GM04504 (cell line): ENCODE measurements around the gene SPDYE16.
"Not testable (repeated sequence)": the region's sequence is repeated elsewhere in the genome, so short reads cannot be mapped to it uniquely, and the experiment has no call there.

Experiments
- DNase-seq: peaks from one replicate; pipeline ENCODE4 v3.0.0-alpha.2; 2012; ENCODE audit warnings: low read depth

The SPDYE16 gene

DNA sequence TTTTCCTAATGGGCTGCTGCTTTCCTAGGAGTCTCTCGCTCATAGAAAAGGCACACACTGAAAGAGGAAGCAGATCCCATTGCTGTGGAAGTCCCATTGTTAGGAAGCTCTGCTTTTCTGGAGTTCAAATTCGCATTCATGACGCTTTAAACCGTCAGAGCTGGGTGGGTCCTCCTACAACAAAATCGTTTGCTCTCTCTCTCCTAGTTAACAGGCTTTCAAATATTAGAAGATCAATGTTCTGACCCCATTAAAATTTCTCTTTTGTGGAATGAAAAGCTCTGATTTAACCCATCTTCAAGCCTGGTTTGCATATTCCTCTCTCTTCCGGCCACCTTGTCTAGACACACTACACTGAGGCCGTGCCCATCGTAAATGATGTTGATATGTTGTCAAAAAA, at the start of gene SPDYE16:
SPDYE16 (minus strand) TSS at position 101 of the 400 bp plus-strand sequence. CDS start 1,838 bp downstream, outside the sequence.
- DNase-seq = not testable (repeated sequence)

DNA sequence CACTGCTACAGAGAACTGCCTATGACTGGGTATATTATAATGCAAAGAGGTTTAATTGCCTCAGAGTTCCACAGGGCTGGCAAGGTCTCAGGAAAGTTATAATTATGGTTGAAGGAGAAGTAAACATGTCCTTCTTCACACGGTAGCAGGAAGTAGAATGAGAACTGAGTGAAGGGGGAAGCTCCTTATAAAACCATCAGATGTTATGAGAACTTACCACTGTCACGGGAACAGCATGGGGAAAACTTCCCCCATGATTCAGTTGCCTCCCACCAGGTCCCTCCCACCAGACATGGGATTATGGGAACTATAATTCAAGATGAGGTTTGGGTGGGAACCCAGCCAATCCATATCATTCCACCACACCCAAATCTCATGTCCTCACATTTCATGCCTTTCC, 49.6 kb upstream of the SPDYE16 start:
- DNase-seq = not testable (repeated sequence)

DNA sequence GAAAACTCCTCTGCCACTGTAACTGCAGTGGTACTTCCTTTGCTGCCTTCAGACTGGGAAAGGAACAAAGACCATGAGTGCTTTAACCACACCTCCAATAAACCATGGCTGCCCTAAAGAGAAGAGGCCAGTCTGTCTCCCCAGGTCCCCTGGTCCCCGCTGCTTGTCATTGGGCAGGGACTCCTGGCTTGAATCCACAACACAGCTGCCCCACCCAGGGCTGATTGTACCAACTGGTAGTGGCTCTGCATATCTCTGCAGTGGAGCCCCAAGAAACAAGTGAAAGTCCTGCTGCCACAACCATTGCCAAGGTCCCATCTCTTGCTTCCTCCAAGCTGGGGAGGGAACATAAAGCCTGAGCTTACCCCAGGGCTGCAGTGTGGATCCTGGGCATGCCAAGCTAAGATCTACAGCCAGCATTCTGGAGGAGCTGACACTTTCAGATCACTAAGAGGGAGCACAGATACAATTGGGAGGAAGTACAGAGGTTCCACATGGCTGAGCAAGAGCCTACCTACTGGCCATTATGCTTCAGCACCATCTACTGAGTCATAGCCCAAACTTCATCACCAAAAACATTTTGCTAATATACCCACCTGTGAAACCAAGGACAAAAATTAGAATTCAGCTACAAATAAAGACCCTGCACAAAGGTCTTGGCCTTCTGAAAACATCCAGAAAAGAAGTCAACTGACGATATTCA, 48.7 kb upstream of the SPDYE16 start:
- not testable (repeated sequence) for DNase-seq

- not testable (repeated sequence) for DNase-seq
Measured at GRCh38 chr7:76591033-76591432, 47.9 kb upstream of the SPDYE16 start.

DNA sequence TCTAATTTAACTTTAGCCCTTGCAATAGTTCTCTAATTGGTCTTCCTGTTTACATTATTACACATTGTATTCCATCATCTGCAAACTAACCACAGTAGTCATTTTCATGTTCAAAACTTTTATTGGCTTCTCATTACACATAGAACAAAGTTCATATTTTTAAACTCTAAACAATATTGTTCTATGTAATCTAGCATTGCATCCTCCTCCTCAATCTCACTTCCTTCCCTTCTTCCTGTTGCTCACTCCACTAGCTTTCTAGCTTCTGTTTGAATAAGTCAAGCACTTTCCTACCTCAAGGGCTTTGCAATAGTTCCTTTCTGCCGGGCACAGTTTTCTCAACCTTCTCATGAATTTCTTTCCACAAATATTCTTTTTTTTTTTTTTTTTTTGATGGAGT, 45.5 kb upstream of the SPDYE16 start:
- not testable (repeated sequence) for DNase-seq

DNA sequence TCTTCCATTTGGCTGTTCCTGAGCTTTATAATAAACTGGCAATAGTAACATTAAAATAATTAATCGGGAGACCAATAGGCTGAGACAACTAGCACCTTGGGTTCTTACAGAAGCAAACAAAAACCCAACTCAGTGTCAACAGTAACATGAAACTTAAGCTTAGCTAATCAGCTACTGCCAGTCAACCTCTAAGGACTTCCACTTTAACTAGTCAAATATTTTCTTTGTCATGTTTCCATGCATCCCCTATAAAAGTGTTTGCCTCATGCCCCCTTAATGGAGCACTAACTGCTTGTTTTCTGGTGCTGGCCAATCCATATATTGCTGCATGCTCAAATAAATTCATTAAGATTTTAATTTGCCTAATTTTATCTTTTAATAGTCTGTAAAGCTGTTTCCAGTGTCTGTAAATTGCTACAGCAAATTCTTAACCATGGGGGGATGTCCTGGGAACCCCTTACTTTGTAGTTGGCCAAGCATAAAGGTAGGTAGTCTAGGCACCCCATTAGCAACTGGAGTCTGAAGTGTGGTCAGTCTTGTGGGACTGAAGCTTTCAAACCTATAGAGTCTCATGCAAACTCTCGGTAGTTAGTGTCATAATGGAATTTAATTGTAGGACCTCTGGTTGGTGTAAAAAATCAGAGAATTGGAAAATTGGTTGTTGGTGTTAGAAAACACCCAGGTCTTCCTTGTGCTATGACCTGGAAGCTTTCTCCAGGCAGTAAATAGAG, 43.7 kb upstream of the SPDYE16 start:
- DNase-seq = not testable (repeated sequence)

GRCh38 chr7:76583636-76584281, 40.7 kb upstream of the SPDYE16 start:
- DNase-seq = peak; percentile 46

DNA sequence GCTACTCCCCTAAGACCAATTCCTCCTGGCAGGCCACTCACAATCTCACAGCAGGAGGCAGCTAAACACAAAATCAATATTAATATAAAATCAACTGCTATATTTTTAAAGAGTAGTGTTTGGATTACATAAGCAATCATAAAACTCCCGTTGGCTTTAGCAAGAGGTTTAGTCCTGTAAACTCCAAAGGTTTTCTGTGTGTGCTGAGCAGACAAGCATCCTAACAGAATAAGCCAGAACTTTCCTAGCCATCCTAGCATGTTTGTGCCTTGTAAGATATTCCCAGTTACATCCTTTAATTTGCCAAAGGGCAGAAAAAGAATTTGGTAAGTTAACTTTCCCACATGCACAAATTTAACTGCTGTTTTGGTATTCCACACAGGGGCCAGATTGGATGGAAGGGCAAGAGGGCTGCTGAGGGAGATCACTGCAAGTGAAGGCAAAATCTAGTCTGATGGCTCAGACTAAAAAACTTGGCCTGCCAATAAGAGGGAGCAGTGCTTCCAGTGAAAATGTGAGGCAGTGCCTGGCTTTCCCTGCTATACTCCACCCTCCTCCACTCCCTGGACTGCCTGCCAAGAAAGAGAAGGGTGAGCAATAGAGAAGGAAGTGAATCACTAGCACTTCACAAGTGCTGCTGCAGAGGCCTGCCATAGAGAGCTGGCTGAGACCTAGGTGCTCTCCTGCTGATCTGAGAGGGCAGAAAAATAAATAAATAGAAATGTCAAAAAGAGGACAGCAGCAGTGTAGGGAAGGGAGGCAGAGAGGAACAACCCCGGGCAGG, 39.9 kb upstream of the SPDYE16 start:
- peak; percentile 77 for DNase-seq

DNA sequence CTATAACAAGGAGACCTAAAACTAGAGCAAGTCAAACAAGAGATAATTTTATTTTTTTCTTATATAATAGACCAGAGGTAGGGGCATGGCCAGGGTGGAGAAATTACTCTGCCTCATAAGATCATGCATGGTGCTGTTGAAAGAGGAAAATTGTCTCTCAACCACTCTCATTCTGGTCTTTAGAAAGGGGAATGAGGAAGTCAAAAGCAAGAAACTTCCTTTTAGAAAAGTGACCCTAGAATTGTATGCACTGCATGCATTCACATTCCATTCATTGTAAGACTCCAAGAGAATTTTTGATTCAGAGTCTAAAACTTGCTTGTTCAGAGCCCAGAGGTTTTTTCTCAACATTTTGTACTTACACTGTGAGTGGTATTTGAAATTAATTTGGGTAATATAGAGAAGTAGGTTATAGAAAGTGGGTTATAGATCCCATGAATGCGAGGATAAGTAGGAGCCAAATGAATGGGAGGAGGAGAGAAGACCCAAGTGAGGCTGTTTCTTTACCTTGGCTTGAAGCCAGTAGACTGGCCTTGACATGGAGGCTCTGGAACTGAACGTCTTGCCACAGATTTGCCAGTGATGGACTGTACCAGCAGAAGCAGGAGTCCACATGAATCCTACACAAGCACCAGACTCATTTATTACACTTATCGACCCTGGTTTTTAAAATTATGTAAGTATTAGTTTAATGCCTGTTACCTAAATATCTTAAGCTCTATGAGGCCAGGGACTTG, 33.0 kb upstream of the SPDYE16 start:
- not testable (repeated sequence) for DNase-seq

- not testable (repeated sequence) for DNase-seq
Measured at GRCh38 chr7:76575431-76575830, 32.3 kb upstream of the SPDYE16 start.

GRCh38 chr7:76572296-76572695, 29.2 kb upstream of the SPDYE16 start:
- not testable (repeated sequence) for DNase-seq

- DNase-seq = peak; percentile 35
Measured at GRCh38 chr7:76570324-76570775, 27.3 kb upstream of the SPDYE16 start.

GRCh38 chr7:76568742-76569141, 25.6 kb upstream of the SPDYE16 start:
- not testable (repeated sequence) for DNase-seq

DNA sequence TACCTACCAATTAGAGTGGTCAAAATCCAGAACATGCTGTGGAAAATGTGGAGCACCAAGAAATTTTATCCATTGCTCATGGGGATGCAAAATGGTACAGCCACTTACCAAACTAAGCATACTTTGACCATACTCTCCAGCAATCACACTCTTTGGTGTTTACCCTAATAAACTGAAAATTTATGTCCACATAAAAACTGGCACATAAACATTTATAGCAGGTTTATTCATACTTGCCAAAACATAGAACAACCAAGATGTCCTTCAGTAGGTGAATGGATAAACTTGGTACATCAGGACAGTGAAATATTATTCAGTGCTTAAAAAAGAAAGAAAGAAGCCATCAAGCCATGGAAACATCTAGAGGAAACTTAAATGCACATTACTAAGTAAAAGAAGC, 24.7 kb upstream of the SPDYE16 start:
- not testable (repeated sequence) for DNase-seq

DNA sequence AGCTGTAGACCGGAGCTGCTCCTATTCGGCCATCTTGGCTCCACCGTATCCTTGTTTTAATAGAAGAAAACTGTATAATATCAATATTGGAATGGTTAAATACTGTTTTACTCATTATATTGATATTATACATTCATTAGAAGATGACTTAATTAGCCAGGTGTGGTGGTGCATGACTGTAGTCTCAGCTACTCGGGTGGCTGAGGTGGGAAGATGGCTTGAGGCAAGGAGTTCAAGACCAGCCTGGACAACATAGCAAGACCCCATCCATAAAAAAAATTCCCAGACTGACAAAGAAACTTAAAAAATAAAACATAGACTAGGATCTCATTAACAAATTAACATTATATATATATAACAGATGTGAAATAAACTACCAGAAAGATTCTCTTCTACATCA, 24.2 kb upstream of the SPDYE16 start:
- not testable (repeated sequence) for DNase-seq

DNA sequence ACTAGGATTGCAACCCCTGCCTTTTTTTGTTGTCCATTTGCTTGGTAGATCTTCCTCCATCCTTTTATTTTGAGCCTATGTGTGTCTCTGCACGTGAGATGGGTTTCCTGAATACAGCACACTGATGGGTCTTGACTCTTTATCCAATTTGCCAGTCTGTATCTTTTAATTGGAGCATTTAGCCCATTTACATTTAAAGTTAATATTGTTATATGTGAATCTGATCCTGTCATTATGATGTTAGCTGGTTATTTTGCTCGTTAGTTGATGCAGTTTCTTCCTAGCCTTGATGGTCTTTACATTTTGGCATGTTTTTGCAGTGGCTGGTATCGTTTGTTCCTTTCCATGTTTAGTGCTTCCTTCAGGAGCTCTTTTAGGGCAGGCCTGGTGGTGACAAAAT, 21.9 kb upstream of the SPDYE16 start:
- not testable (repeated sequence) for DNase-seq

DNA sequence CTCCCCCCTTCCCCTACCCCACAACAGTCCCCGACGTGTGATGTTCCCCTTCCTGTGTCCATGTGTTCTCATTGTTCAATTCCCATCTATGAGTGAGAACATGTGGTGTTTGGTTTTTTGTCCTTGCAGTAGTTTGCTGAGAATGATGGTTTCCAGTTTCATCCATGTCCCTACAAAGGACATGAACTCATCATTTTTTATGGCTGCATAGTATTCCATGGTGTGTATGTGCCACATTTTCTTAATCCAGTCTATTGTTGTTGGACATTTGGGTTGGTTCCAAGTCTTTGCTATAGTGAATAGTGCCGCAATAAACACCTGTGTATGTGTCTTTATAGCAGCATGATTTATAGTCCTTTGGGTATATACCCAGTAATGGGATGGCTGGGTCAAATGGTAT, 18.2 kb upstream of the SPDYE16 start:
- not testable (repeated sequence) for DNase-seq

GRCh38 chr7:76560157-76560556, 17.1 kb upstream of the SPDYE16 start:
- DNase-seq = not testable (repeated sequence)

GRCh38 chr7:76559685-76560084, 16.6 kb upstream of the SPDYE16 start:
- not testable (repeated sequence) for DNase-seq

DNA sequence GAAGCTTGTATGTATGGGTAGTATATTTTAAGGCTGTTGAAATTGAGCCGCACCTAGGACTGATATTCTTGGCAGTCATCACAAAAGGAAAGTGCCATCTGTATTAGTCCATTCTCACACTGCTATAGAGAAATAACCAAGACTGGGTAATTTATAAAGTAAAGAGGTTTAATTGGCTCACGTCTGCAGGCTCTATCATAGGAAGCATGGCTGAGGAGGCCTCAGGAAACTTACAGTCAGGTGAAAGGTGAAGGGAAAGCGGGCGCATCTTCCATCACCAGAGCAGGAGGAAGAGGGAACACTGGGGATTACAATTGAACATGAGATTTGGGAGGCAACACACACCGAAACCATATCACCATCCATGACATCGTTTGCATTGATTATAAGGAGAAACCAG, 8.9 kb upstream of the SPDYE16 start:
- not testable (repeated sequence) for DNase-seq

- DNase-seq = not testable (repeated sequence)
Measured at GRCh38 chr7:76549855-76550248, 6.8 kb upstream of the SPDYE16 start.
